Measurements from ENCODE around the gene MPP4.

MPP4 gene

GRCh38 chr2:201704536-201704935, 6.1 kb upstream of the MPP4 start:
- TF ChIP-seq CSDC2 (CRISPR knock-in tag; IDR thresholded peaks at IDR 0.05) (no peak), POU6F1 (CRISPR knock-in tag; IDR thresholded peaks at IDR 0.05; ENCODE audit: borderline replicate concordance, low read depth) (no peak), RARB (CRISPR knock-in tag; IDR thresholded peaks at IDR 0.05) (no peak), ZC3H10 (CRISPR knock-in tag; IDR thresholded peaks at IDR 0.05) (no peak), BACH2 (CRISPR knock-in tag; IDR thresholded peaks at IDR 0.05; ENCODE audit: borderline replicate concordance) (no peak), ESRRG (CRISPR knock-in tag; IDR thresholded peaks at IDR 0.05) (no peak), TOX (CRISPR knock-in tag; IDR thresholded peaks at IDR 0.05; ENCODE audit: borderline replicate concordance) (no peak), PATZ1 (CRISPR knock-in tag; IDR thresholded peaks at IDR 0.05; ENCODE audit: borderline replicate concordance) (no peak), CREB5 (CRISPR knock-in tag; IDR thresholded peaks at IDR 0.05; ENCODE audit: low read depth) (no peak), TCF4 (CRISPR knock-in tag; IDR thresholded peaks at IDR 0.05; ENCODE audit: borderline replicate concordance) (no peak), ISL1 (CRISPR knock-in tag; IDR thresholded peaks at IDR 0.05) (no peak), ZNF70 (CRISPR knock-in tag; IDR thresholded peaks at IDR 0.05) (no peak), ZFP3 (CRISPR knock-in tag; IDR thresholded peaks at IDR 0.05) (no peak), ZNF8 (CRISPR knock-in tag; IDR thresholded peaks at IDR 0.05) (no peak)
- TF ChIP-seq, protein P1, sequence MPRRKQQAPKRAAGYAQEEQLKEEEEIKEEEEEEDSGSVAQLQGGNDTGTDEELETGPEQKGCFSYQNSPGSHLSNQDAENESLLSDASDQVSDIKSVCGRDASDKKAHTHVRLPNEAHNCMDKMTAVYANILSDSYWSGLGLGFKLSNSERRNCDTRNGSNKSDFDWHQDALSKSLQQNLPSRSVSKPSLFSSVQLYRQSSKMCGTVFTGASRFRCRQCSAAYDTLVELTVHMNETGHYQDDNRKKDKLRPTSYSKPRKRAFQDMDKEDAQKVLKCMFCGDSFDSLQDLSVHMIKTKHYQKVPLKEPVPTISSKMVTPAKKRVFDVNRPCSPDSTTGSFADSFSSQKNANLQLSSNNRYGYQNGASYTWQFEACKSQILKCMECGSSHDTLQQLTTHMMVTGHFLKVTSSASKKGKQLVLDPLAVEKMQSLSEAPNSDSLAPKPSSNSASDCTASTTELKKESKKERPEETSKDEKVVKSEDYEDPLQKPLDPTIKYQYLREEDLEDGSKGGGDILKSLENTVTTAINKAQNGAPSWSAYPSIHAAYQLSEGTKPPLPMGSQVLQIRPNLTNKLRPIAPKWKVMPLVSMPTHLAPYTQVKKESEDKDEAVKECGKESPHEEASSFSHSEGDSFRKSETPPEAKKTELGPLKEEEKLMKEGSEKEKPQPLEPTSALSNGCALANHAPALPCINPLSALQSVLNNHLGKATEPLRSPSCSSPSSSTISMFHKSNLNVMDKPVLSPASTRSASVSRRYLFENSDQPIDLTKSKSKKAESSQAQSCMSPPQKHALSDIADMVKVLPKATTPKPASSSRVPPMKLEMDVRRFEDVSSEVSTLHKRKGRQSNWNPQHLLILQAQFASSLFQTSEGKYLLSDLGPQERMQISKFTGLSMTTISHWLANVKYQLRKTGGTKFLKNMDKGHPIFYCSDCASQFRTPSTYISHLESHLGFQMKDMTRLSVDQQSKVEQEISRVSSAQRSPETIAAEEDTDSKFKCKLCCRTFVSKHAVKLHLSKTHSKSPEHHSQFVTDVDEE (CRISPR knock-in tag; IDR thresholded peaks at IDR 0.05): no peak
- no peak for ATAC-seq

DNA sequence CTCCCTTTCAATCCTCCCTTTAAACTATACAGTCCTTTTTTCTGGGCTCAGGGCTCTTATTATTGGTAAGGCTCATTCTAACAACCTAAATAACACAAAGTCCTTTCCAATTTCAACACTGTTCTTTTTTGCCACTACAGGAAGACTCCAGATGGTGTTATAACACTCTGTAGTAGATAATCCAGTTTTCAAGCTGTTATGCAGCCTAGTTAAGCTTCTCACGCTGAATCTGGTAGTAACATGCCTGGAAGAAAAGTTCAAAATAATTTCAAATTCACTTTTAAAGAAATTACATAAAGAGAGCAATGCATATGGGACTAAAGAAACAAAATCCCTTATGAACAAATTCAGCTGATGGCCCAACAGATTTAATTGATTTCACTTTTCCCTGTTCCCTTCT, 3.2 kb upstream of the MPP4 start:
- no peak for ATAC-seq
- TF ChIP-seq, protein P1 (CRISPR knock-in tag; IDR thresholded peaks at IDR 0.05): no peak
- TF ChIP-seq ZFP30 (CRISPR knock-in tag; IDR thresholded peaks at IDR 0.05): no peak
- TF ChIP-seq SNAI2 (CRISPR knock-in tag; IDR thresholded peaks at IDR 0.05): no peak
- TF ChIP-seq POU6F1 (CRISPR knock-in tag; IDR thresholded peaks at IDR 0.05; ENCODE audit: borderline replicate concordance, low read depth): no peak
- no peak for TF ChIP-seq BACH2 (CRISPR knock-in tag; IDR thresholded peaks at IDR 0.05; ENCODE audit: borderline replicate concordance)
- no peak for TF ChIP-seq ZNF70 (CRISPR knock-in tag; IDR thresholded peaks at IDR 0.05)
- no peak for TF ChIP-seq ZFP3 (CRISPR knock-in tag; IDR thresholded peaks at IDR 0.05)
- no peak for TF ChIP-seq ZNF8 (CRISPR knock-in tag; IDR thresholded peaks at IDR 0.05)
- TF ChIP-seq OSR1 (CRISPR knock-in tag; IDR thresholded peaks at IDR 0.05): no peak
- TF ChIP-seq ISL1 (CRISPR knock-in tag; IDR thresholded peaks at IDR 0.05): no peak
- TF ChIP-seq TOX (CRISPR knock-in tag; IDR thresholded peaks at IDR 0.05; ENCODE audit: borderline replicate concordance): no peak

All from SK-N-SH treated with all-trans-retinoic acid at 6 μM for 48 hours (cell line).